Measurements from ENCODE around the gene GLE1.

DNA sequence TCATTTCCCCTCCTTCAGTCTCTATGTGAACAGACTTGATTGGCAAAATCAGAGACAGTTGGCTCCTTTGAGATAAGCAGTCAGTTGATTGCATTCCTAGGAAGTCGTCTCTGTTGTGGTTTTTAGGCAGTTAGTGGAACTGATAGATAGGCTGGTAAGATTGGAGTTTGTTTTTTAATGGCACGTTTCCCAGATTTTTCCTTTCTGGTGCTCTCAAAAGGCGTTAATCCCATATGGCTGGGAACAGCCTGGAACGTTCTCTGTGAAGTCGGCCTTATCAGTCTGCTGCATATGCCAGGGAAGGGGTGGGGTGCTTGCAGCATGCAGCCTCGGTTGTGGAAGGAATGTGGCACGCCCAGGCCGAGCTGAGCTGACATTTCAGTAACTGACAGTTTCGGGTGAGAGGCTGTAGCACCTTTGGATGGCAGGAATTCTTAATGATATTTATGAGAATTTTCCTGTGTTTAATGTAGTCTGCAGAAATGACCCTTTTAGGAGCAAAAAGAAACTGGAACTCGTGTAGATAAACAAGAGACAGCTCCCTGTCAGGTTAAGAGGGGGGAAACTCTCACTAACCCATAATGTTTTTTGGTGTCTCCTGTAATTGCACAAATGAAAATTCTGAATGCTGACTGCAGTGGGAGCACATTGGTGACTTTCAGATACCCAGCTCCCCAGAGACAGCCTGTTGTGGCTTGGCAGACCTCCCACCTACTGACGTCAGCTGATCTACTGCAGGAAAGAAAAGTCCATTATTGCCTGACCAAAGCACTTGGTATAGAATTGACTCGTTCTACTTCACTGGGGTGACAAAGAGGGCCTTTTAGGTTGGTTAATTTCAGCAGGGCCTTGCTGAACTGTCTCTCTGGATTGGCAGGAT lies 54.2 kb downstream of the GLE1 start:
- no peak for TF ChIP-seq CTCF (IDR thresholded peaks at IDR 0.05; ENCODE audit: insufficient read depth, low read depth, low read length)
- no peak for TF ChIP-seq EZH2 (IDR thresholded peaks at IDR 0.05; ENCODE audit: insufficient read depth, low read length)

Measured in astrocyte (in vitro differentiated cells and primary cell).